GM12878 (cell line): ENCODE results near the gene CDC42EP3. TPM values are rescaled to one million over a fixed set of nuclear protein-coding genes. Genes with fewer than 3 reads are reported as not detected.

Source experiments
- ATAC-seq: fragments of 200-7000 bp; cut with Tn5 transposase; 3 replicates; pipeline ENCODE4 v1.9.1; 2020; ENCODE audit warnings: mild to moderate bottlenecking, moderate library complexity
- BruUV-seq: library from RNA; stranded (reverse); fragments of 400-500 nt; replicated peaks from 2 replicates; lab custom pipeline; 2021; lab: Mats Ljungman, UMichigan
- CTCF ChIA-PET: fragments of 300-600 bp; sonication (Branson Sonifier 250); formaldehyde crosslinking; extraction: SDS; loops from one replicate; lab custom pipeline; 2021; ENCODE audit warnings: inconsistent platforms; lab: Yijun Ruan, JAX
- POLR2A ChIA-PET: fragments of 350-600 bp; formaldehyde crosslinking; extraction: SDS; loops from one replicate; lab custom pipeline; 2021; ENCODE audit warnings: inconsistent platforms; lab: Charles Lee
- RAD21 ChIA-PET: fragments of 300-600 bp; sonication (Branson Sonifier 250); formaldehyde crosslinking; loops from one replicate; lab custom pipeline; 2023; ENCODE audit warnings: antibody characterized with exemption; ENCODE audit not compliant: unreplicated experiment; lab: Charles Lee
- SMC1A ChIA-PET: fragments of 300-600 bp; sonication (Branson Sonifier 250); formaldehyde crosslinking; loops from one replicate; lab custom pipeline; 2023; ENCODE audit not compliant: unreplicated experiment, uncharacterized antibody; lab: Charles Lee
- DNase-seq: peaks from one replicate; pipeline ENCODE4 v3.0.0-alpha.2; 2011; ENCODE audit warnings: low read depth, low spot score
- FAIRE-seq: peaks from 3 replicates; lab custom pipeline; 2011; peaks lifted over from hg19 to GRCh38; lab: Jason Lieb, UNC
- H2AFZ ChIP-seq: 2 replicates; pipeline ENCODE4 v1.6.0; 2011; ENCODE audit warnings: low read depth, low read length, control low read depth; ENCODE audit not compliant: control insufficient read depth
- H3K27ac ChIP-seq: 2 replicates; pipeline ENCODE4 v1.5.1; 2011; ENCODE audit warnings: control low read depth; ENCODE audit not compliant: control insufficient read depth, insufficient read depth
- H3K27me3 ChIP-seq, 2 experiments: replicated peaks in 1 of 2; 2 replicates each; pipeline versions ENCODE4 v1.6.0 to v1.6.1; 2011; ENCODE audit warnings: low read length in 1 of 2; ENCODE audit not compliant: control insufficient read depth in 2 of 2, insufficient read depth in 2 of 2
- H3K36me3 ChIP-seq, 2 experiments: 2 replicates each; pipeline ENCODE4 v1.5.1; 2011; ENCODE audit warnings: low read length in 1 of 2; ENCODE audit not compliant: control insufficient read depth in 2 of 2, insufficient read depth in 2 of 2
- H3K4me1 ChIP-seq: 2 replicates; pipeline ENCODE4 v1.6.1; 2011; ENCODE audit warnings: mild to moderate bottlenecking, low read length, moderate library complexity, mixed read lengths; ENCODE audit not compliant: control insufficient read depth, insufficient read depth
- H3K4me2 ChIP-seq: 2 replicates; pipeline ENCODE4 v1.6.0; 2011; ENCODE audit warnings: control low read depth; ENCODE audit not compliant: control insufficient read depth, insufficient read depth
- H3K4me3 ChIP-seq: fragments of 200-600 bp; sonication (generic); 2 replicates; pipeline ENCODE4 v1.5.1; 2016
- H3K79me2 ChIP-seq: 2 replicates; pipeline ENCODE4 v1.6.0; 2011; ENCODE audit warnings: low read length; ENCODE audit not compliant: control insufficient read depth, insufficient read depth
- H3K9ac ChIP-seq: 2 replicates; pipeline ENCODE4 v1.8.0; 2011; ENCODE audit warnings: low read length, control low read depth, mixed read lengths; ENCODE audit not compliant: control insufficient read depth, insufficient read depth
- H3K9me3 ChIP-seq: replicated peaks from 3 replicates; pipeline ENCODE4 v1.5.1; 2011; ENCODE audit warnings: mild to moderate bottlenecking, low read length; ENCODE audit not compliant: control insufficient read depth, insufficient read depth
- H4K20me1 ChIP-seq: 2 replicates; pipeline ENCODE4 v1.6.0; 2011; ENCODE audit not compliant: control insufficient read depth, insufficient read depth
- CREM ChIP-seq: IDR thresholded peaks from 2 replicates; pipeline ENCODE4 v1.6.1; 2014; ENCODE audit warnings: antibody characterized with exemption, low read depth
- NFIC ChIP-seq: IDR thresholded peaks from 2 replicates; pipeline ENCODE4 v1.6.1; 2012; ENCODE audit warnings: low read depth, mild to moderate bottlenecking, inconsistent platforms, low read length, moderate library complexity
- NFXL1 ChIP-seq: fragments of 450-650 bp; IDR thresholded peaks from 2 replicates; pipeline ENCODE4 v1.6.1; 2017; ENCODE audit warnings: antibody characterized with exemption, mild to moderate bottlenecking, borderline replicate concordance
- POLR2AphosphoS2 ChIP-seq: IDR thresholded peaks from 2 replicates; pipeline ENCODE4 v1.6.1; 2011; ENCODE audit warnings: low read depth, mild to moderate bottlenecking, low read length, improper control_type of control experiment, moderate library complexity
- SMAD5 ChIP-seq: IDR thresholded peaks from 2 replicates; pipeline ENCODE4 v1.6.1; 2016; ENCODE audit warnings: antibody characterized with exemption, low read depth
- SUPT20H ChIP-seq: IDR thresholded peaks from 2 replicates; pipeline ENCODE4 v1.6.1; 2011; ENCODE audit warnings: low read depth, mild to moderate bottlenecking, low read length, moderate library complexity, borderline replicate concordance; ENCODE audit not compliant: control insufficient read depth
- YBX1 ChIP-seq: fragments of 450-650 bp; IDR thresholded peaks from 2 replicates; pipeline ENCODE4 v1.6.1; 2016; ENCODE audit warnings: antibody characterized with exemption
- WGBS: methylation state at CpG from one replicate; pipeline ENCODE4 v1.1.6; 2016; ENCODE audit warnings: low lambda C conversion rate; ENCODE audit not compliant: insufficient replicate concordance, insufficient coverage; ENCODE audit errors: missing lambda C conversion rate; 5-methylcytosine and 5-hydroxymethylcytosine counted together
- in situ Hi-C: fragments of 300-500 bp; cut with MboI; formaldehyde crosslinking; loops from 9 replicates; pipeline ENCODE4 v1.14.3; 2018; ENCODE audit warnings: mixed read lengths
- intact Hi-C: fragments of 100-400 bp; cut with micrococcal nuclease; formaldehyde crosslinking; loops from one replicate; pipeline ENCODE4 v1.14.2; 2022; ENCODE audit not compliant: unreplicated experiment
- polyA plus RNA-seq, 11 experiments: library from polyadenylated mRNA; depleted of rRNA in 4 of 11; unstranded in 6 of 11; stranded (reverse) in 5 of 11; fragments of >200 nt; fragmentation: Nextera tagmentation in 4 of 11; fragmentation: Illumina TruSeq in 1 of 11; extraction: Ambion mirVana in 4 of 11; extraction: Trizol in 1 of 11; gene quantifications; 1 replicate in 1 of 11; 2 replicates in 10 of 11; pipeline versions ENCODE4 v1.2.1 to v1.2.3, GENCODE V29; 2011 to 2016; ENCODE audit warnings: inconsistent platforms in 2 of 11, missing spikeins in 2 of 11, low read depth in 1 of 11
- total RNA-seq, 4 experiments: library from RNA; depleted of rRNA in 3 of 4; stranded (reverse); fragments of >200 nt in 3 of 4; fragmentation: Illumina TruSeq in 1 of 4; extraction: Trizol in 1 of 4; gene quantifications; 2 replicates each; pipeline versions ENCODE4 v1.2.1 to v1.2.3, GENCODE V29; 2013 to 2021
- TF ChIP-seq, protein P1 (sequence below): fragments of 450-650 bp; IDR thresholded peaks from 2 replicates; pipeline ENCODE4 v1.6.1; 2014; ENCODE audit warnings: mild to moderate bottlenecking

The CDC42EP3 gene
- total and polyA plus RNA-seq, 10 of the 15 experiments (the other 5 are each of a cell fraction or from before 2014, with no cell fraction given) = 11.8 to 86.9 (median 52.9) TPM

DNA sequence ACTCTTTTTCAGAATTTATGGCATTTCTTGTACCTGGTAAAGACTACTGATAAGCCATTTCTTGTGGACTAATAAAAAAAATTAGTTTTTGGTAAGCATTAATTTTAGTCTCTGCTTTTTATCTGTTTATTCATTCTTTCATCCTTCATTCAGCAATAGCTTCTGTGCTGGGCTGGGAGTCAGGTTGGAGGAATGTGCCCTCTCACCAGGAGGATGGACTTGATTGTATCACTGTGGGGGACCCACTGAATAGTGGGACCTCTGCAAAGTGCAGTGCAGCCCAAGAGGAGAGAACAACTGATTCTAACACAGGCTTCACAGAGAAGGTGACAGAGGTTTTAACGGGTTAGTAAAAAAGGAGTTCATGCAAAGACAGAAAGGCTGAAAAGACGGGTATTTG, 39.1 kb downstream of the CDC42EP3 start:
- ChIA-PET RAD21 (interaction anchor here (0.9 to 5.6 kb wide), 8 partner anchors 10 to 217 kb away, joined by 3 to 40 read pairs (median 3); no protein-coding TSS in a partner anchor), CTCF (interaction anchor here (0.7 to 3.1 kb wide), 4 partner anchors 11 to 457 kb away, joined by 3 to 32 read pairs (median 6); no protein-coding TSS in a partner anchor), POLR2A (interaction anchor here (0.9 to 6.2 kb wide), 4 partner anchors 10 to 93 kb away, joined by 3 to 62 read pairs (median 10); no protein-coding TSS in a partner anchor), SMC1A (interaction anchor here (0.5 to 7.5 kb wide), 16 partner anchors 10 to 245 kb away, joined by 3 to 118 read pairs (median 4); no protein-coding TSS in a partner anchor)
- 89% methylated on average over 2 of the region's 2 CpGs for WGBS
- Histone ChIP-seq H3K79me2 (peaks cover 47% of the 10 kb centered on the region), H2AFZ (no peak overlapping the region), H3K9ac (no peak overlapping the region), H3K27ac (no peak overlapping the region), H3K4me3 (no peak overlapping the region), H3K4me1 (peaks cover 40% of the 10 kb centered on the region), H3K36me3 (0 out of 4 replicates have a peak, but pooled peaks cover 0 to 4% of the 10 kb centered on the region in 2 experiments), H4K20me1 (no peaks in the 10 kb centered on the region), H3K27me3 (no peaks in the 10 kb centered on the region), H3K9me3 (no peaks in the 10 kb centered on the region; the same call in 2 of the 3 replicates), H3K4me2 (no peak overlapping the region)
- FAIRE-seq = no peak
- ATAC-seq = no peak
- TF ChIP-seq CREM = no peak
- TF ChIP-seq SMAD5 = no peak
- no peak for TF ChIP-seq YBX1
- TF ChIP-seq, protein P1, sequence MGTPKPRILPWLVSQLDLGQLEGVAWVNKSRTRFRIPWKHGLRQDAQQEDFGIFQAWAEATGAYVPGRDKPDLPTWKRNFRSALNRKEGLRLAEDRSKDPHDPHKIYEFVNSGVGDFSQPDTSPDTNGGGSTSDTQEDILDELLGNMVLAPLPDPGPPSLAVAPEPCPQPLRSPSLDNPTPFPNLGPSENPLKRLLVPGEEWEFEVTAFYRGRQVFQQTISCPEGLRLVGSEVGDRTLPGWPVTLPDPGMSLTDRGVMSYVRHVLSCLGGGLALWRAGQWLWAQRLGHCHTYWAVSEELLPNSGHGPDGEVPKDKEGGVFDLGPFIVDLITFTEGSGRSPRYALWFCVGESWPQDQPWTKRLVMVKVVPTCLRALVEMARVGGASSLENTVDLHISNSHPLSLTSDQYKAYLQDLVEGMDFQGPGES = no peak
- no peak for TF ChIP-seq NFIC
- no peak for TF ChIP-seq SUPT20H
- TF ChIP-seq POLR2AphosphoS2 = no peak
- no peak for TF ChIP-seq NFXL1
- BruUV-seq = no TSS peak
- in situ Hi-C loops (no loop called here), intact Hi-C loops (no loop called here)
- DNase-seq = no peak
